Right hindlimb (tissue), 1 donor: ENCODE measurements around the gene FLNC.

ENCODE experiments used
- DNase-seq: peaks from one replicate; pipeline ENCODE4 v3.0.0-alpha.2; 2018

The FLNC gene

GRCh38 chr7:128833148-128833945, 3.1 kb downstream of the FLNC start:
- peak; percentile 96 for DNase-seq

DNA sequence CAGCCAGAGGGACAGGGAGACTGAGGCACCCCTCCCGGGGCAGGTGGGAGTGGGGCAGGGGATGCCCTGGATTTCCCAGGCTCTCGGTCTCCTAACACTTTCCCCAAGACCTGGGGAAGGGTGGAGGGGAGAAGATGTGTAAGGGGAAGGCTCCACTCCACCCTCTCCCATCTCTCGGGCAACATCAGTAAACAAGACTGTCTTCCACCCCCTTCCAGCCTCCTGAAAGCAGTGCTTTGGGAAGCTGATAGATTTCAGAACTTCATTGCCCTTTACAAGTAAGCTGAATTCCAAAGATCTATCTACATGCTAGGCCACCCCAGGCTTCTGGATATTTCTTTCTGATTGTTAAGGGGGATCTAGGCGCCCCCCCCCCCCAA, 3.7 kb downstream of the FLNC start:
- DNase-seq = no peak

DNA sequence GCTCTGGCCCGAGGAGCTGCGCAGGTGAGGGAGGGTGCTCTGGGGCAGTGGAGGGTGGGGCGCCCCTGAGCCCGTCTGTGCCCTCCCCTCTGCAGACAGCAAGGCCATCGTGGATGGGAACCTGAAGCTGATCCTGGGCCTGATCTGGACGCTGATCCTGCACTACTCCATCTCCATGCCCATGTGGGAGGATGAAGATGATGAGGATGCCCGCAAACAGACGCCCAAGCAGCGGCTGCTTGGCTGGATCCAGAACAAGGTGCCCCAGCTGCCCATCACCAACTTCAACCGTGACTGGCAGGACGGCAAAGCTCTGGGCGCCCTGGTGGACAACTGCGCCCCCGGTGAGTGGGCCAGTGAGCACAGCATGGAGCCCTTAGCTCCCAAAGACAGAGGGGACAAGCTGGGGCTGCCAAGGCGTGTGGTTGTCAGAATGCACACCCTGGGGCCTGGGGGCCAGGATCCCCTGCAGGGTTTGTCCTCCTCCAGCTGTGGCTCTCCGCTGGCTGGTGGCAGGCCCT, 5.1 kb downstream of the FLNC start:
- no peak for DNase-seq

DNA sequence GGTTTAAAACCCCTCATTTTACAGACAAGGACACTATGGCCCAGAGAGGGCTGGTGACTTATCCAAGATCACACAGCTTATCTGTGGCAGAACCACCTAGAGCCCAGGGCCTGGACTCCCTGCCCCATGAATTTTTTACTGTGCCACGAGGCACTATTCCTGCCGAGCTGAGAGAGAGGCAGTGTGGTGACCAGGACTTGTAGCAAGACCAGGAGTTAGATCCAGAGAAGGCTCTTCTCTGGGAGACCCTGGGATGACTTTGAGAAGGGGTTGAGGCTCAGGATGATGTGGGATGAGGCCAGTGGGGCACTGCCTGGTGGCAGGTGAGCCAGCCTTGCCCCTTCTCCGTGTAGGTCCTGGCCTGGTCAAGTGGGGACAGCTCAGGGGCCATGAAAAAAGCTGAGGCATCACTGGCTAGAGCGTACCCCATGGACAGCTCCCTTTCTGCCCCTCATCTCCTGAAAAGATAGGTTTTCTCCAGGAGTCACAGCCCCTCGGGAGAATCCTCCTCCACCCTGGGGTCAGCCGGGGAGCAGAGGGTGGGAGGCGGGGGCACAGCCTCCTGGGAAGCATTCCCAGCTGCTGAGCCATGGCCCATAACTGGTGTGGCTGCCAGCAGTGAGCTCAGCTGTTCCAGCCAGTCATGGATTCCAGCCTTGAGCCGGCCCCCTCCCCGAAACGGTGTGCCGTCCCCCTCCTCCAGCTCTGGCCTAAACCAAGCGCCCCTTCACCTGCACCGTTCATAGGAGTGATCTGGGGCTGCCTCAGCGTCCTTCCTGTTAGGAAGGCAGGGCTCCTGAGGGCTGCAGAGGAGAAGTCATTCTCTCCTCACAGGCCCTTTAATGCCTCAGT, 5.8 kb downstream of the FLNC start:
- DNase-seq = peak; percentile 80

- no peak for DNase-seq
These were observed 6.6 kb downstream of the FLNC start for GRCh38 chr7:128836729-128837348.

GRCh38 chr7:128837521-128837921, 7.3 kb downstream of the FLNC start:
- DNase-seq = no peak

DNA sequence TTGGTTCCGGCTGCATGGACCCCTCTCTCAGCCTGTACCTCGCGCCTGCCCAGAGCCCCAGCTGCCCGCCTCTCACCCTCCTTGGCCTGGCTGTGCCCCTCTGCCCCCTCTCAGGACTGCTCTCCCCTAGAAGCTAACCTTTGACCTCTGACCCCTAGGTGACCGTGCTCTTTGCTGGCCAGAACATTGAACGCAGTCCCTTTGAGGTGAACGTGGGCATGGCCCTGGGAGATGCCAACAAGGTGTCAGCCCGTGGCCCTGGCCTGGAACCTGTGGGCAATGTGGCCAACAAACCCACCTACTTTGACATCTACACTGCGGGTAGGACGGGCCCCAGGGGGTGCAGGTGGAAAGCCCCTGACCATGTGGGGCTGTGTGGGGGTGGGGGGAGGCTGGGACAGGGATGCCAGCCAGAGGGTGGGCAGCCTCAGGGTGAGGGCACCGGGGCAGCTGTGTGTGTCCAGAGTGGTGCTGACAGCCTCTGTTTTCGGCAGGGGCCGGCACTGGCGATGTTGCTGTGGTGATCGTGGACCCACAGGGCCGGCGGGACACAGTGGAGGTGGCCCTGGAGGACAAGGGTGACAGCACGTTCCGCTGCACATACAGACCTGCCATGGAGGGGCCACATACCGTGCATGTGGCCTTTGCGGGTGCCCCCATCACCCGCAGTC, 8.0 kb downstream of the FLNC start:
- no peak for DNase-seq

GRCh38 chr7:128838981-128839731, 8.9 kb downstream of the FLNC start:
- no peak for DNase-seq

GRCh38 chr7:128839751-128840177, 9.6 kb downstream of the FLNC start:
- DNase-seq = no peak

DNA sequence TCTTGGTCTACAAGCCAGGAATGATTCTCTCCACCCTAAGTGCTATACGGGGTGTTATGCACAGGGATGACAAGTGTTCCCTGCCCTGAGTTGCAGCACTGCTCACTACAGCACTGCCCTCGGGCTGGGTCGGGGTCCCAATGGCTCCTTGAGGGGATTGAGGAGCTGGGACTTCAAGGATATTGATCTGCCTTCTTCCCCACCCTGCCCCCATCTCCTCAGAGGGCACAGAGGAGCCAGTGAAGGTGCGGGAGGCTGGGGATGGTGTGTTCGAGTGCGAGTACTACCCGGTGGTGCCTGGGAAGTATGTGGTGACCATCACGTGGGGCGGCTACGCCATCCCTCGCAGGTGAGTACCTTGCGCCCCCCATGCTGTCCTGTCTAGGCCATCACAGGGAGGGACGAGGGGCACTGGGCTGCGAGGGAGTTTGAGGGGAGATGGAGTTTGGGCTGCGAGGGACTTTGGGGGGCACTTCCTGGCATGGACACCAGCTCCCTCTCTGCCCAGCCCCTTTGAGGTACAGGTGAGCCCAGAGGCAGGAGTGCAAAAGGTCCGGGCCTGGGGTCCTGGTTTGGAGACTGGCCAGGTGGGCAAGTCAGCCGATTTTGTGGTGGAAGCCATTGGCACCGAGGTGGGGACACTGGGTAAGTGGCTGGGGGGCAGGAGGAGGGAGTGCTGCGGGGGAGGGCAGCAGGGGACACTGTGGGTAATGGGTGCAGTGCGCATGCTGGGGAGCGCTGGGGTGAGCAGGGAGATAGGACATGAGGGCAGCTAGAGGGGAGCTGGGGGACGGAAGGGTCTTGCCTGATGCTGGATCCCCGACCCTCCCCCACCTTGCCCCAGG, 10.3 kb downstream of the FLNC start:
- DNase-seq = no peak

DNA sequence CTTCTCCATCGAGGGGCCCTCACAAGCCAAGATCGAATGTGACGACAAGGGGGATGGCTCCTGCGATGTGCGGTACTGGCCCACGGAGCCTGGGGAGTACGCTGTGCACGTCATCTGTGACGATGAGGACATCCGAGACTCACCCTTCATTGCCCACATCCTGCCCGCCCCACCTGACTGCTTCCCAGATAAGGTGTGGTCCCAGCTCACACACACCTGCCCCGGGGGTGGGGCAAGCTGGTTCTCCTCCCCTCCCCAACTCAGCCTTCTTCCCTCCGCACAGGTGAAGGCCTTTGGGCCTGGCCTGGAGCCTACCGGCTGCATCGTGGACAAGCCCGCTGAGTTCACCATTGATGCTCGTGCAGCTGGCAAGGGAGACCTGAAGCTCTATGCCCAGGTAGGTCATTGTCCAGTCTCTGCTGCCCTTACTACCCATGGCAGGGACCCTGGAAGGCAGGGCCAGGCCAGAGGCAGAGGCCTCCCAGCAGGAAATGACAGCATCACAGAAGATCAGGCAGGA, 11.0 kb downstream of the FLNC start:
- DNase-seq = no peak

GRCh38 chr7:128841921-128842673, 11.9 kb downstream of the FLNC start:
- no peak for DNase-seq

GRCh38 chr7:128842674-128843641, 12.8 kb downstream of the FLNC start:
- DNase-seq = no peak

GRCh38 chr7:128843938-128844621, 13.9 kb downstream of the FLNC start:
- no peak for DNase-seq

GRCh38 chr7:128844777-128845311, 14.6 kb downstream of the FLNC start:
- DNase-seq = no peak

DNA sequence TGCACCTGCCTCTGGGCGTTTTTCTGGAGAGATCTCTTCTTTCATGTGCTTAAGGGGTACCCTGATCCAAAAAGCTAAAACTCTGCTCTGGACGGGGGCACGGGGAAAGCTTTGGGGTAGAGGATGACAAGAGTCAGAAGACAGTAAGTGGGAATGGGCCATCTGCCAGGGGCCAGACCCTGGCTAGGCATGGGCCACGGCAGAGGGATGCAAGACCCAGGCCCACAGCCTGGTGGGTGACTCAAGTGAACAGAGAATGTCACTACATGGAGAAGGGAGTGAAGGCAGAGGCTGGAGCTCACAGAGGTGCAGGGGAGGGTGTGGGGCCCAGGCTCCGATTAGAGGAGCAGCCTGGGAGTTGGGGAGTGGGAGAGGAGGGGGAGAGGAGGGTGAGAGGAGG, 15.3 kb downstream of the FLNC start:
- DNase-seq = no peak

- DNase-seq = no peak
These were observed 15.8 kb downstream of the FLNC start for GRCh38 chr7:128845987-128846386.
